Mesenchymal stem cell (in vitro differentiated cells and primary cell): ENCODE data around the gene GNPTG.

ENCODE experiments used
- DNase-seq: peaks from one replicate; pipeline ENCODE4 v3.0.0-alpha.2; 2013
- H2AFZ ChIP-seq: one replicate; pipeline ENCODE4 v1.6.1; 2013; ENCODE audit warnings: low read depth, mild to moderate bottlenecking, control low read depth, inconsistent platforms, low read length, moderate library complexity
- H2AK5ac ChIP-seq: 2 replicates; pipeline ENCODE4 v1.6.1; 2013; ENCODE audit warnings: low read length, moderate library complexity, mild to moderate bottlenecking, inconsistent platforms; ENCODE audit not compliant: severe bottlenecking
- H2BK120ac ChIP-seq: one replicate; pipeline ENCODE4 v1.6.1; 2013; ENCODE audit warnings: low read depth, mild to moderate bottlenecking, inconsistent platforms, low read length, moderate library complexity
- H2BK12ac ChIP-seq, 2 experiments: one replicate each; pipeline ENCODE4 v1.6.1; 2013; ENCODE audit warnings: inconsistent platforms in 2 of 2, low read length in 2 of 2, mild to moderate bottlenecking in 2 of 2, moderate library complexity in 2 of 2, control low read depth in 1 of 2
- H2BK15ac ChIP-seq: one replicate; pipeline ENCODE4 v1.6.1; 2013; ENCODE audit warnings: mild to moderate bottlenecking, low read depth, inconsistent platforms; ENCODE audit not compliant: poor library complexity, severe bottlenecking
- H2BK5ac ChIP-seq: 2 replicates; pipeline ENCODE4 v1.6.1; 2013; ENCODE audit warnings: low read depth, mild to moderate bottlenecking, low read length, control low read depth, inconsistent platforms; ENCODE audit not compliant: poor library complexity, severe bottlenecking
- H3K14ac ChIP-seq, 2 experiments: one replicate each; pipeline ENCODE4 v1.6.1; 2013; ENCODE audit warnings: inconsistent platforms in 2 of 2, low read length in 2 of 2, control low read depth in 1 of 2, mild to moderate bottlenecking in 1 of 2, moderate library complexity in 1 of 2
- H3K18ac ChIP-seq, 2 experiments: one replicate each; pipeline ENCODE4 v1.6.1; 2013; ENCODE audit warnings: inconsistent platforms in 2 of 2, low read length in 2 of 2, control low read depth in 1 of 2, low read depth in 1 of 2, mild to moderate bottlenecking in 1 of 2
- H3K23ac ChIP-seq, 2 experiments: one replicate each; pipeline ENCODE4 v1.6.1; 2013; ENCODE audit warnings: inconsistent platforms in 2 of 2, low read length in 2 of 2, mild to moderate bottlenecking in 2 of 2, moderate library complexity in 2 of 2, control low read depth in 1 of 2
- H3K27ac ChIP-seq: 2 replicates; pipeline ENCODE4 v1.5.1; 2013; ENCODE audit warnings: mild to moderate bottlenecking, moderate library complexity, low read length, control low read depth, inconsistent platforms; ENCODE audit not compliant: poor library complexity, severe bottlenecking
- H3K27me3 ChIP-seq, 2 experiments: 2 replicates each; pipeline versions ENCODE4 v1.6.1 to v1.7.0; 2013; ENCODE audit warnings: low read length in 2 of 2, mild to moderate bottlenecking in 2 of 2, moderate library complexity in 2 of 2, control low read depth in 1 of 2, inconsistent platforms in 1 of 2; ENCODE audit not compliant: control insufficient read depth in 1 of 2, insufficient read depth in 1 of 2
- H3K36me3 ChIP-seq, 2 experiments: 2 replicates each; pipeline versions ENCODE4 v1.6.1 to v1.7.0; 2013; ENCODE audit warnings: low read length in 2 of 2, control low read depth in 1 of 2, inconsistent platforms in 1 of 2, low read depth in 1 of 2, mild to moderate bottlenecking in 1 of 2; ENCODE audit not compliant: insufficient read depth in 2 of 2, control insufficient read depth in 1 of 2
- H3K4ac ChIP-seq, 2 experiments: one replicate each; pipeline ENCODE4 v1.6.1; 2013; ENCODE audit warnings: inconsistent platforms in 2 of 2, low read length in 2 of 2, mild to moderate bottlenecking in 2 of 2, moderate library complexity in 2 of 2, control low read depth in 1 of 2, low read depth in 1 of 2
- H3K4me1 ChIP-seq: 2 replicates; pipeline ENCODE4 v1.6.1; 2013; ENCODE audit warnings: low read depth, low read length, control low read depth; ENCODE audit not compliant: control insufficient read depth, insufficient read depth
- H3K4me2 ChIP-seq: 2 replicates; pipeline ENCODE4 v1.6.1; 2013; ENCODE audit warnings: low read length, mild to moderate bottlenecking, inconsistent platforms; ENCODE audit not compliant: poor library complexity, severe bottlenecking
- H3K4me3 ChIP-seq, 2 experiments: 2 replicates each; pipeline versions ENCODE4 v1.5.1 to v1.7.0; 2013; ENCODE audit warnings: low read length in 2 of 2, mild to moderate bottlenecking in 2 of 2, control low read depth in 1 of 2, low read depth in 1 of 2; ENCODE audit not compliant: insufficient read depth in 1 of 2
- H3K79me1 ChIP-seq: replicated peaks from 2 replicates; pipeline ENCODE4 v1.6.1; 2013; ENCODE audit warnings: mild to moderate bottlenecking, control low read depth, low read length, inconsistent platforms; ENCODE audit not compliant: poor library complexity, severe bottlenecking
- H3K9ac ChIP-seq: 2 replicates; pipeline ENCODE4 v1.7.0; 2013; ENCODE audit warnings: mild to moderate bottlenecking, low read length, moderate library complexity
- H3K9me3 ChIP-seq: 2 replicates; pipeline ENCODE4 v1.7.0; 2013; ENCODE audit warnings: mild to moderate bottlenecking, low read length; ENCODE audit not compliant: control insufficient read depth
- H4K8ac ChIP-seq: one replicate; pipeline ENCODE4 v1.6.1; 2013; ENCODE audit warnings: inconsistent platforms, mild to moderate bottlenecking, low read length, moderate library complexity
- H4K91ac ChIP-seq: one replicate; pipeline ENCODE4 v1.6.1; 2013; ENCODE audit warnings: mild to moderate bottlenecking, low read length, inconsistent platforms
- WGBS: methylation state at CpG from one replicate; pipeline ENCODE4 v1.1.7; 2013; ENCODE audit warnings: mixed read lengths; 5-methylcytosine and 5-hydroxymethylcytosine counted together

GNPTG gene

GRCh38 chr16:1330260-1330914 is 21.3 kb upstream of the GNPTG start:
- Histone ChIP-seq H2AK5ac (no peak overlapping the region), H2BK5ac (no peak overlapping the region), H3K79me1 (peaks cover 6% of the 10 kb centered on the region), H4K8ac (no peak overlapping the region), H3K23ac (no peak overlapping the region), H2BK15ac (no peak overlapping the region), H3K9ac (no peak overlapping the region), H3K18ac (no peak overlapping the region), H2AFZ (no peak overlapping the region), H4K91ac (peak overlapping the region; percentile 57), H3K9me3 (no peaks in the 10 kb centered on the region), H3K4ac (no peak overlapping the region), H3K4me2 (no peak overlapping the region), H3K27me3 (peaks cover 46 to 47% of the 10 kb centered on the region in 2 experiments), H3K4me1 (peaks cover 27% of the 10 kb centered on the region), H2BK120ac (peak overlapping the region; percentile 86), H3K36me3 (peaks cover 6 to 22% of the 10 kb centered on the region in 2 experiments), H3K4me3 (no peak overlapping the region), H2BK12ac (peak overlapping the region in 1 of 2 experiments; percentile 45), H3K14ac (no peak overlapping the region), H3K27ac (no peak overlapping the region)
- no peak for DNase-seq
- 75% methylated on average over 17 of the region's 17 CpGs for WGBS

- peak overlapping the region; percentile 83 for H4K91ac ChIP-seq
- peaks cover 1% of the 10 kb centered on the region for H3K79me1 ChIP-seq
- H2AFZ ChIP-seq = no peak overlapping the region
- peaks cover 0 to 15% of the 10 kb centered on the region in 2 experiments for H3K36me3 ChIP-seq
- no peak overlapping the region for H2AK5ac ChIP-seq
- H3K9ac ChIP-seq = no peak overlapping the region
- peak overlapping the region; percentile 79 to 87 for H2BK12ac ChIP-seq
- H3K4ac ChIP-seq = peak overlapping the region; percentile 71 to 93
- H3K23ac ChIP-seq = no peak overlapping the region
- H2BK5ac ChIP-seq = no peak overlapping the region
- peak overlapping the region; percentile 86 for H2BK120ac ChIP-seq
- H3K14ac ChIP-seq = no peak overlapping the region
- no peaks in the 10 kb centered on the region for H3K9me3 ChIP-seq
- peak overlapping the region; percentile 24 for H3K4me2 ChIP-seq
- no peak overlapping the region for H3K4me3 ChIP-seq
- no peak for DNase-seq
- H3K27ac ChIP-seq = no peak overlapping the region
- H2BK15ac ChIP-seq = peak overlapping the region; percentile 99
- peak overlapping the region; percentile 96 for H4K8ac ChIP-seq
- peaks cover 27% of the 10 kb centered on the region for H3K4me1 ChIP-seq
- WGBS = 68% methylated on average over 22 of the region's 22 CpGs
- H3K18ac ChIP-seq = peak overlapping the region; percentile 44 to 84
- H3K27me3 ChIP-seq = peaks cover 54 to 55% of the 10 kb centered on the region in 2 experiments
Observed at GRCh38 chr16:1330931-1331711, 20.6 kb upstream of the GNPTG start.

GRCh38 chr16:1331712-1332617 is 19.8 kb upstream of the GNPTG start:
- Histone ChIP-seq H2BK12ac (peak overlapping the region; percentile 79 to 87), H4K91ac (peak overlapping the region; percentile 83), H3K14ac (no peak overlapping the region), H4K8ac (peak overlapping the region; percentile 96), H3K9ac (no peak overlapping the region), H2BK15ac (peak overlapping the region; percentile 70), H2AK5ac (no peak overlapping the region), H3K4me3 (no peak overlapping the region), H3K18ac (peak overlapping the region; percentile 44 to 90), H3K4me2 (peak overlapping the region; percentile 24), H3K27me3 (peaks cover 62 to 63% of the 10 kb centered on the region in 2 experiments), H3K23ac (no peak overlapping the region), H3K36me3 (peaks cover 0 to 9% of the 10 kb centered on the region in 2 experiments), H3K9me3 (no peaks in the 10 kb centered on the region), H3K4ac (peak overlapping the region; percentile 71 to 93), H3K27ac (no peak overlapping the region), H2BK5ac (no peak overlapping the region), H3K4me1 (peaks cover 27% of the 10 kb centered on the region), H2AFZ (no peak overlapping the region), H2BK120ac (peak overlapping the region; percentile 86), H3K79me1 (no peaks in the 10 kb centered on the region)
- peak; percentile 93 for DNase-seq
- WGBS = 6% methylated on average over 33 of the region's 34 CpGs
